HepG2 (cell line): ENCODE results near the gene UHMK1. TPM values are rescaled to one million over a fixed set of nuclear protein-coding genes. Genes with fewer than 3 reads are reported as not detected.

ENCODE experiments used
- ATAC-seq: fragments of 200-7000 bp; cut with Tn5 transposase; 3 replicates; pipeline ENCODE4 v1.9.1; 2020; ENCODE audit warnings: mild to moderate bottlenecking, moderate library complexity
- BruUV-seq: library from RNA; stranded (reverse); fragments of 400-500 nt; replicated peaks from 2 replicates; lab custom pipeline; 2021; lab: Mats Ljungman, UMichigan
- CTCF ChIA-PET: fragments of 300-600 bp; formaldehyde crosslinking; extraction: SDS; loops from one replicate; lab custom pipeline; 2021; ENCODE audit warnings: low total read pairs, inconsistent platforms, low intra/inter-chr PET ratio; lab: Yijun Ruan, JAX
- POLR2A ChIA-PET: fragments of 350-600 bp; sonication (Branson Sonifier 250); formaldehyde crosslinking; loops from one replicate; lab custom pipeline; 2020; ENCODE audit warnings: antibody characterized with exemption, inconsistent platforms; lab: Yijun Ruan, JAX
- DNase-seq: peaks from one replicate; pipeline ENCODE4 v3.0.0-alpha.2; 2015; ENCODE audit warnings: low spot score
- FAIRE-seq: peaks from 3 replicates; lab custom pipeline; 2011; peaks lifted over from hg19 to GRCh38; lab: Jason Lieb, UNC
- H2AFZ ChIP-seq: one replicate; pipeline ENCODE4 v1.6.1; 2011; ENCODE audit warnings: low read length, inconsistent platforms
- H3K27ac ChIP-seq: fragments of 300-600 bp; 3 replicates; pipeline ENCODE4 v1.8.0; 2011; ENCODE audit warnings: mixed run types, mild to moderate bottlenecking, mixed read lengths, low read length, inconsistent platforms; ENCODE audit not compliant: insufficient read depth; ENCODE audit errors: extremely low read length
- H3K27me3 ChIP-seq, 2 experiments: fragments of 200-600 bp in 1 of 2; 2 replicates in 1 of 2; 3 replicates in 1 of 2; pipeline versions ENCODE4 v1.6.0 to v1.8.0; 2011; ENCODE audit warnings: low read length in 2 of 2, mild to moderate bottlenecking in 2 of 2, moderate library complexity in 2 of 2, inconsistent platforms in 1 of 2; ENCODE audit not compliant: insufficient read depth in 2 of 2, control insufficient read depth in 1 of 2
- H3K36me3 ChIP-seq, 2 experiments: fragments of 200-600 bp in 1 of 2; replicated peaks in 1 of 2; 2 replicates in 1 of 2; 3 replicates in 1 of 2; pipeline versions ENCODE4 v1.5.1 to v1.8.0; 2011; ENCODE audit warnings: low read length in 2 of 2, inconsistent platforms in 1 of 2; ENCODE audit not compliant: insufficient read depth in 2 of 2, control insufficient read depth in 1 of 2
- H3K4me1 ChIP-seq: 2 replicates; pipeline ENCODE4 v1.5.1; 2012; ENCODE audit warnings: low read length, inconsistent platforms; ENCODE audit not compliant: insufficient read depth
- H3K4me2 ChIP-seq: 2 replicates; pipeline ENCODE4 v1.6.0; 2011; ENCODE audit warnings: low read depth, low read length, inconsistent platforms
- H3K4me3 ChIP-seq, 3 experiments: fragments of 200-600 bp in 1 of 3; sonication (generic), shearing (Covaris generic) in 1 of 3; replicated peaks in 1 of 3; 2 replicates each; pipeline ENCODE4 v1.5.1; 2011 to 2016; ENCODE audit warnings: low read length in 3 of 3, inconsistent platforms in 2 of 3, low read depth in 2 of 3, mild to moderate bottlenecking in 2 of 3, control low read depth in 1 of 3, mixed read lengths in 1 of 3; ENCODE audit not compliant: insufficient read depth in 1 of 3
- H3K79me2 ChIP-seq: one replicate; pipeline ENCODE4 v1.6.1; 2011; ENCODE audit warnings: low read length, inconsistent platforms; ENCODE audit not compliant: insufficient read depth
- H3K9ac ChIP-seq: 2 replicates; pipeline ENCODE4 v1.6.0; 2011; ENCODE audit warnings: mild to moderate bottlenecking, low read depth, low read length, inconsistent platforms; ENCODE audit not compliant: insufficient read depth
- H3K9me3 ChIP-seq: 2 replicates; pipeline ENCODE4 v1.5.1; 2012; ENCODE audit warnings: mild to moderate bottlenecking, low read length
- H4K20me1 ChIP-seq: 2 replicates; pipeline ENCODE4 v1.6.0; 2011; ENCODE audit warnings: inconsistent platforms, mild to moderate bottlenecking, low read length, moderate library complexity; ENCODE audit not compliant: insufficient read depth
- ARHGAP35 ChIP-seq: sonication (generic); formaldehyde crosslinking; IDR thresholded peaks from 2 replicates; pipeline ENCODE4 v1.9.0; 2022; ENCODE audit warnings: mild to moderate bottlenecking, inconsistent platforms, moderate library complexity, missing genetic modification reagents, borderline replicate concordance
- CBFB ChIP-seq: sonication (generic); formaldehyde crosslinking; IDR thresholded peaks from 2 replicates; pipeline ENCODE4 v1.4.0; 2020; ENCODE audit warnings: missing genetic modification reagents
- DNMT1 ChIP-seq: sonication (generic); formaldehyde crosslinking; IDR thresholded peaks from 2 replicates; pipeline ENCODE4 v1.5.1; 2020; ENCODE audit warnings: mild to moderate bottlenecking, missing genetic modification reagents
- ELF3 ChIP-seq: IDR thresholded peaks from 2 replicates; pipeline ENCODE4 v1.6.1; 2016; ENCODE audit warnings: missing genetic modification reagents, missing compliant biosample characterization
- GZF1 ChIP-seq: sonication (generic); formaldehyde crosslinking; IDR thresholded peaks from 2 replicates; pipeline ENCODE4 v1.5.1; 2020; ENCODE audit warnings: mild to moderate bottlenecking, missing genetic modification reagents
- KMT2A ChIP-seq: sonication (generic); formaldehyde crosslinking; IDR thresholded peaks from 2 replicates; pipeline ENCODE4 v1.4.0; 2020; ENCODE audit warnings: missing genetic modification reagents
- MBD4 ChIP-seq: IDR thresholded peaks from 2 replicates; pipeline ENCODE4 v1.6.1; 2012; ENCODE audit warnings: low read length, inconsistent platforms, borderline replicate concordance
- MNT ChIP-seq: fragments of 450-650 bp; IDR thresholded peaks from 2 replicates; pipeline ENCODE4 v1.6.1; 2016
- NPAS2 ChIP-seq: sonication (generic); formaldehyde crosslinking; IDR thresholded peaks from 2 replicates; pipeline ENCODE4 v1.8.0; 2022; ENCODE audit warnings: mild to moderate bottlenecking, missing genetic modification reagents, borderline replicate concordance
- PLRG1 ChIP-seq: fragments of 450-650 bp; conservative IDR thresholded peaks from 2 replicates; pipeline ENCODE4 v1.6.1; 2016
- SRSF4 ChIP-seq: fragments of 200-400 bp; formaldehyde crosslinking; IDR thresholded peaks from one replicate; pipeline ENCODE4 v1.6.1; 2018; ENCODE audit warnings: mild to moderate bottlenecking, low read depth, low read length, moderate library complexity; ENCODE audit not compliant: poor library complexity, severe bottlenecking
- TBX2 ChIP-seq: sonication (generic); formaldehyde crosslinking; IDR thresholded peaks from 2 replicates; pipeline ENCODE4 v1.5.0; 2020; ENCODE audit warnings: missing genetic modification reagents, mild to moderate bottlenecking, borderline replicate concordance
- ZNF570 ChIP-seq: sonication (generic); formaldehyde crosslinking; IDR thresholded peaks from 2 replicates; pipeline ENCODE4 v1.4.0; 2020; ENCODE audit warnings: mild to moderate bottlenecking, missing genetic modification reagents, borderline replicate concordance
- ZNF574 ChIP-seq: sonication (generic); formaldehyde crosslinking; IDR thresholded peaks from 2 replicates; pipeline ENCODE4 v1.4.0; 2020; ENCODE audit warnings: missing genetic modification reagents
- ZNF768 ChIP-seq: sonication (generic); formaldehyde crosslinking; IDR thresholded peaks from 2 replicates; pipeline ENCODE4 v1.4.0; 2020; ENCODE audit warnings: missing genetic modification reagents
- ZNF772 ChIP-seq: sonication (generic); formaldehyde crosslinking; IDR thresholded peaks from 2 replicates; pipeline ENCODE4 v1.5.0; 2020; ENCODE audit warnings: mild to moderate bottlenecking, missing genetic modification reagents
- ZNF776 ChIP-seq: sonication (generic); formaldehyde crosslinking; IDR thresholded peaks from 2 replicates; pipeline ENCODE4 v1.4.0; 2020; ENCODE audit warnings: mild to moderate bottlenecking, missing genetic modification reagents
- in situ Hi-C: cut with HindIII; loops from 2 replicates; pipeline ENCODE4 v1.10.0; 2017; ENCODE audit warnings: low pct_unique_long_range_greater_than_20kb; ENCODE audit not compliant: extremely low pct_ligation_motif_present
- intact Hi-C: fragments of 100-400 bp; cut with micrococcal nuclease; formaldehyde crosslinking; loops from one replicate; pipeline ENCODE4 v1.10.0; 2022; ENCODE audit not compliant: unreplicated experiment
- polyA plus RNA-seq, 8 experiments: library from polyadenylated mRNA; depleted of rRNA in 3 of 8; stranded (reverse) in 7 of 8; unstranded in 1 of 8; fragments of >200 nt; fragmentation: Illumina TruSeq in 4 of 8; extraction: Trizol in 4 of 8; gene quantifications; 2 replicates each; pipeline versions ENCODE4 v1.2.1 to v1.2.3, GENCODE V29; 2011 to 2016; ENCODE audit warnings: low read depth in 4 of 8, missing spikeins in 1 of 8, mixed read lengths in 1 of 8; ENCODE audit not compliant: insufficient read depth in 1 of 8
- total RNA-seq, 5 experiments: library from RNA; depleted of rRNA; stranded (reverse); fragments of >200 nt; fragmentation: Illumina TruSeq; extraction: Trizol; gene quantifications; 2 replicates each; pipeline ENCODE4 v1.2.3, GENCODE V29; 2016; ENCODE audit warnings: low read depth in 1 of 5

UHMK1 gene
- total and polyA plus RNA-seq, 2 of the 13 experiments (the other 11 are each of a cell fraction or from before 2014, with no cell fraction given): 12.9 to 20.0 TPM

- no peak for TF ChIP-seq ZNF772
- no peak for TF ChIP-seq GZF1
- TF ChIP-seq MBD4: no peak
Observed at GRCh38 chr1:162500805-162501204, 3.2 kb downstream of the UHMK1 start (continued).

- no peak overlapping the region for H3K27ac ChIP-seq
- DNase-seq: no peak
- H3K9ac ChIP-seq: no peak overlapping the region
- TF ChIP-seq ZNF768 (CRISPR knock-in tag) (no peak), DNMT1 (CRISPR knock-in tag) (no peak), CBFB (CRISPR knock-in tag) (no peak), NPAS2 (CRISPR knock-in tag) (no peak), SRSF4 (no peak), TBX2 (CRISPR knock-in tag) (no peak), ZNF776 (CRISPR knock-in tag) (no peak), MNT (no peak), KMT2A (CRISPR knock-in tag) (no peak), PLRG1 (no peak), ZNF574 (CRISPR knock-in tag) (no peak), ZNF570 (CRISPR knock-in tag) (no peak), ARHGAP35 (no peak), ELF3 (CRISPR knock-in tag) (no peak)
- TF ChIP-seq, all 625 proteins: peak for 0
- no peak for ATAC-seq
- intact Hi-C loops (no loop called here), in situ Hi-C loops (no loop called here)
- H3K27me3 ChIP-seq: no peaks in the 10 kb centered on the region; a peak in 2 of 5 replicates
- CTCF ChIA-PET: no interaction called here
- no TSS peak for BruUV-seq
- FAIRE-seq: no peak
- POLR2A ChIA-PET: no interaction called here
- H3K36me3 ChIP-seq: peaks cover 6 to 48% of the 10 kb centered on the region in 2 experiments; a peak in 3 of 5 replicates
- H3K4me2 ChIP-seq: no peak overlapping the region
- H4K20me1 ChIP-seq: 0 out of 2 replicates have a peak, but pooled peaks cover 6% of the 10 kb centered on the region
- peaks cover 35% of the 10 kb centered on the region for H3K79me2 ChIP-seq
- peaks cover 19% of the 10 kb centered on the region for H3K4me1 ChIP-seq
- no peak overlapping the region for H3K4me3 ChIP-seq
- H3K9me3 ChIP-seq: no peaks in the 10 kb centered on the region
- no peak overlapping the region for H2AFZ ChIP-seq
Observed at GRCh38 chr1:162502077-162502476, 4.5 kb downstream of the UHMK1 start.
